HG03558 (cell line): ENCODE data around the gene FBLN5.
A peak's percentile ranks its signal among the peaks of the same experiment; 100 is the strongest.

Experiments
- ATAC-seq: cut with Tn5 transposase; IDR thresholded peaks from one replicate; pipeline ENCODE4 v1.9.1; 2021; ENCODE audit warnings: moderate number of reproducible peaks; ENCODE audit not compliant: unreplicated experiment; ENCODE audit errors: extremely low read depth

The FBLN5 gene, protein sequence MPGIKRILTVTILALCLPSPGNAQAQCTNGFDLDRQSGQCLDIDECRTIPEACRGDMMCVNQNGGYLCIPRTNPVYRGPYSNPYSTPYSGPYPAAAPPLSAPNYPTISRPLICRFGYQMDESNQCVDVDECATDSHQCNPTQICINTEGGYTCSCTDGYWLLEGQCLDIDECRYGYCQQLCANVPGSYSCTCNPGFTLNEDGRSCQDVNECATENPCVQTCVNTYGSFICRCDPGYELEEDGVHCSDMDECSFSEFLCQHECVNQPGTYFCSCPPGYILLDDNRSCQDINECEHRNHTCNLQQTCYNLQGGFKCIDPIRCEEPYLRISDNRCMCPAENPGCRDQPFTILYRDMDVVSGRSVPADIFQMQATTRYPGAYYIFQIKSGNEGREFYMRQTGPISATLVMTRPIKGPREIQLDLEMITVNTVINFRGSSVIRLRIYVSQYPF

DNA sequence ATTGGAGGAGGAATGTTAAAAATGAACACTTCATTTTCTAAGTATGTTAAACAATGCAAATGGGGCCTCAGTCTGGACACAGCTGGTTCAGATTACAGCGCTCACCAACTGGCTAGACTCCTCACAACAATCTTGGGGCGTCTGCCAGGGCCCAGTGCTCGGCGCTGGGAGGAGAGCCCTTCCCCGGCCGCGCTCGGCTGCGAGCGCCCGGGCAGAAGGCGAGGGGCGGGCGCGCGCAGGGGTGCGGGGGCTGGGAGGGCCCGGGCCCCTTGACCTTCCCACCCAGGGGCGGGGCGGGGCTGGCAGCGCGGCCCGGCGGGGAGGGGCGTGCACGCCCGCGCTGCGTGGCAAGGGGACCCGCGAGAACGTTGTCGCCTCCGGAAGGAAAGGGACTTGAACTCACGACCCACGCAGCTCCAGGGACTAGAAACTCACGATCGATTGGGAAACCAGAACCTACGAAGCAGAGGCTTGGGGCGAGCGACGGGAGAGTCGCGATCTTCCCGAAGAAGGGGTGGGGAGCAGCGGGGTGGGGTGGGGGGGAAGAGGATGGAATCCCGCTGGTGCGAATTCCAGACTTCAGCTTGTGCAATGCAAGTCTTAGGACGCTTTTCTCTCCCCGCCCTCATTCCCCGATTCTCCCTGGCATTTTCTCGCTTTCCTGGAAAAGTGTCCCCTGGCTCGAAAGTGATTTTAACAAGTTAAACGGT is at the start of gene FBLN5:
TSS of gene FBLN5 (minus strand) at position 220 of the 710 bp plus-strand sequence. CDS start 465 bp downstream, outside the sequence.
- ATAC-seq: no peak

DNA sequence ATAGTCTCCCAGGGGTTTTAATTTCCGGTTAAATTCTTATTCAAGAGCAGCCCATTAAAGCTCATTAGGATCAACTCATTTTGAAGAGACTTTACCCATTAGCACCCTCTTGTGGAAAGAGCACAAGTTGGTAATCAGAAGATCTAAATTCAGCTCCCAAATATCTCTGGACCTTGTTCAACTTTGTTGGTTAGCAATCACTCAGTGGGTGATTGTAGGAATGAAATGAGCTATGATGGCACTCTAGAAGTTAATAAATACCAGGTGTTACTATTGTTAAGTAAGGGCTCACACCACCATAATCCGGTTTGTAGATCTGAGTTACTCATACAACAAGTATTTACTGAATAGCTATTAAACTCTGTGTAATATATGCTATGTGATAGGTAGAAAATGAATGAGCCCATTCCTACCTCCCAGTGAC is 49.5 kb upstream of the FBLN5 start:
- no peak for ATAC-seq

GRCh38 chr14:91987192-91987591 is 39.7 kb upstream of the FBLN5 start:
- ATAC-seq: no peak

- ATAC-seq: no peak
Observed at GRCh38 chr14:91985521-91986255, 38.2 kb upstream of the FBLN5 start.

GRCh38 chr14:91985008-91985407 is 37.5 kb upstream of the FBLN5 start:
- ATAC-seq: no peak

DNA sequence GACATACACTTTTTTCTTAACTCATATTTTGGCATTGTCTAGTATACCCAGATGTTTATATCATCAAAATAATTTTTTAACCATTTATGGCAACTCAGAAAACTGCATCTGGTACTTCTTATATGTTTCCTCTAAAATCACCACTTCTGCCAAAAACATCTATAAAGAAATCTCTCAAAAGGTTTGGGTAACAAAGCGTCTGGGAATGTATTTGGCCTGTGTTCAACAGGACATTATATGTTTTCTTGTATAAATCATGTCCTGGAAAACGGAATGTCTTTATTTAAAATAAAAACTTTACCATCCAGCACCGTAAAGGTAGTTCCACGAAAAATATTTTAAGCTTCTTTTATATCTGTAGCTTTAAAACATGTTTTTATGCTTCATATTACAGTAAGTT is 36.1 kb upstream of the FBLN5 start:
- no peak for ATAC-seq

GRCh38 chr14:91980157-91980556 is 32.7 kb upstream of the FBLN5 start:
- ATAC-seq: peak; percentile 81

DNA sequence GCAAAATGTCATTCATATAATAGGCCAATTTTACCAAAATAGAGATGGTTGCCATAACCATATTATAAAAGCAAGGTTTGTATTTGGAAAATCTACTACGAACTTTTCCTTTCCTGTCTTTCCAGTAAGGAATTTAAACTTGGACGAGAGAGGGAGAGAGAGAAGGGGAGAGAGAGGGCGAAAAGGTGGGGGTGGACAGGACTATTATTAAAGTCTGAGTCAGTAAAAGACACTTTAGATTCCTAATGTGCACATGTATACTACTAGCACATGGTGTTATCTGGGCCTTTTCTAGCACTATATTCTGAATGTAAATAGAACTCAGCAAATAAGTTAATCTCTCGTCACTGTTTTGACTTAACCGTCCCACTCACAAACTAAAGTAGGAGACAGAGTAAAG is 30.4 kb upstream of the FBLN5 start:
- ATAC-seq: no peak

- ATAC-seq: no peak
Observed at GRCh38 chr14:91975763-91976162, 28.3 kb upstream of the FBLN5 start.

GRCh38 chr14:91971188-91971778 is 23.8 kb upstream of the FBLN5 start:
- ATAC-seq: no peak

GRCh38 chr14:91968280-91968679 is 20.8 kb upstream of the FBLN5 start:
- no peak for ATAC-seq

DNA sequence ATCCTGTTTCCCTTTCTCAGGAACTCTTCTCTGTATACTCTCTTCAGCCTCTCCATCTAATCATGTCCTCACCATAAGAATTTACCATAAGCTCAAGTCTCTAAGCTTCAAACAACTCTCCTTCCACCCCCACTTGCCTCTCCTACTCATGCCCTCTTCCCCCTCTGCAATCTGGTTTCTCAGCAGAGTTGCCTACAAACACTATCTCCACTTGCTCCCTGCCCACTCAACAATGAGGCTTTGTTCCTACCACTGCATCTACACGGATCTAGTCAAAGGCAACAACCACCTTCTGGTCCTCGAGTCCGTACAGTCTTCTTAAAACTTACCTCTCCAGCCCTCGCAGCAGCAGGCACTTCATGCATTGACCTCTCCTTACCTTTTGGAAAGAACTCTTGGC is 17.2 kb upstream of the FBLN5 start:
- no peak for ATAC-seq

GRCh38 chr14:91964011-91964410 is 16.5 kb upstream of the FBLN5 start:
- ATAC-seq: no peak

DNA sequence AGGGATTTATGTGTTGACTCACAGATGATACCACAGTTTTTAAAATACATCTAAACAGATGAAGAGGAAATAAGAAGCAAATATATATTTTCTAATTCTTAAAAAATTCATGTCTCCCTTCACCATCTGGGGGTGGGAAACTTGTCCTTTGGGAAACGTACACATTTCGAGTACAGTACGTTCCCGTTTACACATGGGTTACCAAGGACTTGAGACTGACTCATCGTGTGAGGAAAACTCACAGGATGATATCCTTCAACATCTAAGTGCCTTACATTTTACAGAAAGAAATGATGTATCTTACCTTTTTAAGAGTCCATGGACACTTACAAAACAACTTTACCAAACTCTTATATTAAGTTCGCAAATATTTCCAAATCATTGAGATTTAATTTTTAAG is 16.0 kb upstream of the FBLN5 start:
- no peak for ATAC-seq

DNA sequence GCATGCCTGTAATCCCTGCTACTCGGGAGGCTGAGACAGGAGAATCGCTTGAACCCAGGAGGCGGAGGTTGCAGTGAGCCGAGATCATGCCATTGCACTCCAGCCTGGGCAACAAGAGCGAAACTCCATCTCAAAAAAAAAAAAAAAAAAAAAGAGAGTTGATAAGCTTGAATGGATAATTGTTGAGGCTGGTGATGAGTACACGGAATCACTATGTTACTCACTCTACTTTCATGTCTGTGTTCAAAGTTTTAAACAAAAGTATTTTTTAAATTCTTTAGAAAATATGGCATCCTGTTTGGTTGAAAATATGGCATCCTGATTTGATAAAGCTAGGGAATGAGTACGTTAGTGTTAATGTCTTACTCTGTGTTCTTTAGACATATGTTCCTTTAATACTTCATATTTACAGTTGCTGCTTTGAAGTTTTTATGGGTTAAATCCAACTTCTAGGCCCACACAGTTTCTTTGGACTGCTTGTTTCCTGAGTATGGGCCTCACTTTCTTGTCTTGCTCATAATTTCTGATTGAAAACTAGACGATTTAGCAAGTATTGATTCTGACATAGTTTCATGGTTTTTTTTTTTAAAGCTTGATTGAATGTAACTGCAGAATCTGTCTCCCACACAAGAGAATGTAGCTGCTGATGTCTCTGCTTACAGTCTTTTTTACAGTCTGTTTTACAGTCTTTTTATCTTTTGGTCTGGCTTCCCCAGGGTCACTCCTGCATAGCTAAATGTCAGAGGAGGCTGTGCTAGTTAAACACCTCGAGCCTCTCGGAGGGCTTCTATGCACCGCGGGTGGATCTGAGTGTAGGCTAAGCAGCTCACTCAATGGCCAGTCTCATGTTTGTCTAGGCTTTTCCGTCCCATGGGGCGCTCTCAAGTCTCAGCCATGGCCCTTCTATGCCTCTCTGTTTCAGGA is 14.1 kb upstream of the FBLN5 start:
- ATAC-seq: no peak

GRCh38 chr14:91957876-91958313 is 10.4 kb upstream of the FBLN5 start:
- no peak for ATAC-seq

DNA sequence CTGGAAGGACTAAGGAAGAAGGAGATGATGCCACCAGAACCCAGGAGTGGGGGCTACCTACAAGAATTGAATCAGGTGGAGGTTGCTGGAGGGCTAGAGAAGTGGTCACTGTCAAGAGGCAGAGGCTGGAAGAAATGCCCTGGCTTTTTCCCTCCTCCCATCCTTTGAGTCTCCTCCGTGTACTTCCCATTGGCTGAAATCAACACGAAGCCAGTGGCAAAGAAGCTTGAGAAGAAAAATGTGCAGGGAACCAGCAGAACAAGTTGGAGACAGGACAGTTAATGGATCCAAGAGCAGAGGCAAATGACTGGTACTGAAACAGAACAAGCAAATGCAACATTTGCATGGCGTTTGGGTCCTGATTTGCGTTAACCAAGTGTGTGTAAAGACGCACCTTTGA is 9.1 kb upstream of the FBLN5 start:
- ATAC-seq: no peak

DNA sequence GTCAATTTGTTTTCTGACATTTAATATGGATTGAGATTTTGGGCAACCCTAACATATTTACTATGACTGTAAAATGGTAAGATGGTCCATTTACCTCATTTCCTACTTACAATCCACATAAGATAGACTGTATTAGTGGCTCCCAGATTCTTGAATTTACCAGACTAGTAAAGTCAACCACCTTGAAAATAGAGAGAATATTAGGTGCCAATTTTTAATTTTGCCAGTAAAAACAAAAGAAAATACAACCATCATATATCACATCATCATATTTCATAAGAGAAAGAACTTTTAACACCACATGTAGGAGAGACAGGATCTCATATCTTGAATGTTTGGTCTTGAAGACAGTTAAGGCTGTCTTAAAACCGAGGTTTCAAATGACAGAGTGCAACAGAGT is 7.7 kb upstream of the FBLN5 start:
- ATAC-seq: no peak

DNA sequence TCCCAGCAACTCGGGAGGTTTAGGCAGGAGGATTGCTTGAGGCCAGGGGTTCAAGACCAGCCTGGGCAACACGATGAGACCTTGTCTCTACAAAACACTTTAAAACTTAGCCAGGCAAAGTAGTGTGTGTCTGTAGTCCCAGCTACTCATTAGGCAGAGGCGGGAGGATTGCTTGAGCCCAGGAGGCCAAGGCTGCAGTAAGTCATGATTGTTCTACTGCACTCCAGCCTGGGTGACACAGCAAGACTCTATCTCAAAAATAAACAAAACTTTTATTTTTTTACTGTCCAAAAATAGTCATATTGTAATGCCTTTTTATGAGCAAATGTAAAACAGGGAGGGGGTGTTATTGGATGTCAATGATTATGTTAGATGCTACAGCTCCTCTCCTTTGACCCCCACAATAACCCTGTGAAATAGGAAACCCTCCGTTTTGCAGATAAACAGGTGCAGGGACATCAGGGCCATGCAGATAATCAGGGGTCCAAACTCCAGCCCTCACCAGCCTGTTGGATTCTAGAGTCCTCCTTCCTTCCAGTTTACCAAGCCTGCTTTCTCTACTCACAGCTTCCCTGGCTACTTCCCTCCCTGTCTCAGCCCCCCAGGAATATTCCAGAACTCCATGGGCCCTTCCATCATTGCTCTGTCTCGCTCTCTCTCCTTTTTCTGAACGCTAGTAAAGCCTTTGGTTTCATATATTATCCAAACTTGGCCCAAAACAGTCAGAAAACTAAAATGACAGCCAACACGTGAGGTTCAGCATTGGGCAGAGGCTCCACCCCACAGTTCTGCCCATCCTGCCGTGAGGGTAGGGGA is 5.9 kb upstream of the FBLN5 start:
- ATAC-seq: no peak
